Panc1 (cell line): ENCODE data around the gene CIP2A. TPM values are rescaled to one million over a fixed set of nuclear protein-coding genes. Genes with fewer than 3 reads are reported as not detected.

ENCODE experiments used
- ATAC-seq: fragments of 200-7000 bp; cut with Tn5 transposase; 2 replicates; pipeline ENCODE4 v1.9.1; 2020; ENCODE audit warnings: mild to moderate bottlenecking, moderate library complexity
- BruUV-seq: library from RNA; stranded (reverse); fragments of 400-500 nt; replicated peaks from 2 replicates; lab custom pipeline; 2021; lab: Mats Ljungman, UMichigan
- CTCF ChIA-PET: fragments of 300-600 bp; sonication (Branson Sonifier 250); formaldehyde crosslinking; loops from one replicate; lab custom pipeline; 2022; ENCODE audit warnings: antibody characterized with exemption; lab: Charles Lee
- POLR2A ChIA-PET: fragments of 300-600 bp; sonication (Branson Sonifier 250); formaldehyde crosslinking; loops from one replicate; lab custom pipeline; 2022; ENCODE audit warnings: antibody characterized with exemption; lab: Charles Lee
- DNase-seq: peaks from one replicate; pipeline ENCODE4 v3.0.0-alpha.2; 2010; ENCODE audit warnings: low read depth, low spot score
- H3K27ac ChIP-seq: 2 replicates; pipeline ENCODE4 v1.5.1; 2011; ENCODE audit warnings: mild to moderate bottlenecking, low read length, inconsistent platforms
- H3K27me3 ChIP-seq: fragments of 200-500 bp; sonication (Bioruptor generic); 2 replicates; pipeline ENCODE4 v1.6.0; 2014; ENCODE audit warnings: low read length, inconsistent platforms; ENCODE audit not compliant: control insufficient read depth, insufficient read depth
- H3K36me3 ChIP-seq: fragments of 200-500 bp; sonication (Bioruptor generic); 2 replicates; pipeline ENCODE4 v1.5.1; 2014; ENCODE audit warnings: inconsistent platforms, mild to moderate bottlenecking, low read length, moderate library complexity; ENCODE audit not compliant: control insufficient read depth, insufficient read depth
- H3K4me1 ChIP-seq: 2 replicates; pipeline ENCODE4 v1.5.1; 2011; ENCODE audit warnings: inconsistent platforms, mild to moderate bottlenecking, low read length, moderate library complexity; ENCODE audit not compliant: control insufficient read depth, insufficient read depth
- H3K4me3 ChIP-seq, 2 experiments: 2 replicates each; pipeline ENCODE4 v1.5.1; 2011 to 2012; ENCODE audit warnings: low read depth in 2 of 2, low read length in 2 of 2, mild to moderate bottlenecking in 2 of 2, inconsistent platforms in 1 of 2, moderate library complexity in 1 of 2
- H3K9me3 ChIP-seq: fragments of 200-500 bp; sonication (Bioruptor generic); 2 replicates; pipeline ENCODE4 v1.5.1; 2014; ENCODE audit warnings: low read depth, mild to moderate bottlenecking, inconsistent platforms, low read length, moderate library complexity; ENCODE audit not compliant: control insufficient read depth, insufficient read depth
- POLR2AphosphoS5 ChIP-seq: IDR thresholded peaks from 2 replicates; pipeline ENCODE4 v1.6.1; 2012; ENCODE audit warnings: mild to moderate bottlenecking, low read depth, low read length, moderate library complexity
- SIN3A ChIP-seq: IDR thresholded peaks from 2 replicates; pipeline ENCODE4 v1.6.1; 2012; ENCODE audit warnings: low read depth, mild to moderate bottlenecking, low read length, moderate library complexity, borderline replicate concordance; ENCODE audit not compliant: insufficient read depth
- TCF7L2 ChIP-seq: IDR thresholded peaks from 2 replicates; pipeline ENCODE4 v1.6.1; 2011; ENCODE audit warnings: mild to moderate bottlenecking, low read depth, low read length, inconsistent platforms
- in situ Hi-C: cut with HindIII; loops from 2 replicates; pipeline ENCODE4 v1.10.0; 2016; ENCODE audit warnings: low sequenced_read_pairs, low pct_unique_long_range_greater_than_20kb
- intact Hi-C: fragments of 100-400 bp; cut with micrococcal nuclease; formaldehyde crosslinking; loops from one replicate; pipeline ENCODE4 v1.10.0; 2022; ENCODE audit not compliant: unreplicated experiment
- total RNA-seq: library from RNA; stranded (reverse); gene quantifications from one replicate; pipeline ENCODE4 v1.2.1, GENCODE V29; 2021; ENCODE audit not compliant: unreplicated experiment
- TF ChIP-seq, protein P1 (sequence below), 2 experiments: IDR thresholded peaks; 2 replicates each; pipeline ENCODE4 v1.6.1; 2011 to 2012; ENCODE audit warnings: low read depth in 2 of 2, control low read depth in 1 of 2, low read length in 1 of 2, mild to moderate bottlenecking in 1 of 2, moderate library complexity in 1 of 2; ENCODE audit not compliant: insufficient read depth in 1 of 2
- TF ChIP-seq, protein P2 (sequence below): fragments of 450-650 bp; IDR thresholded peaks from 2 replicates; pipeline ENCODE4 v1.5.1; 2017; ENCODE audit warnings: mild to moderate bottlenecking

The CIP2A gene
- total RNA-seq, 1 experiment from 2014 or later, result 52.0 TPM

DNA sequence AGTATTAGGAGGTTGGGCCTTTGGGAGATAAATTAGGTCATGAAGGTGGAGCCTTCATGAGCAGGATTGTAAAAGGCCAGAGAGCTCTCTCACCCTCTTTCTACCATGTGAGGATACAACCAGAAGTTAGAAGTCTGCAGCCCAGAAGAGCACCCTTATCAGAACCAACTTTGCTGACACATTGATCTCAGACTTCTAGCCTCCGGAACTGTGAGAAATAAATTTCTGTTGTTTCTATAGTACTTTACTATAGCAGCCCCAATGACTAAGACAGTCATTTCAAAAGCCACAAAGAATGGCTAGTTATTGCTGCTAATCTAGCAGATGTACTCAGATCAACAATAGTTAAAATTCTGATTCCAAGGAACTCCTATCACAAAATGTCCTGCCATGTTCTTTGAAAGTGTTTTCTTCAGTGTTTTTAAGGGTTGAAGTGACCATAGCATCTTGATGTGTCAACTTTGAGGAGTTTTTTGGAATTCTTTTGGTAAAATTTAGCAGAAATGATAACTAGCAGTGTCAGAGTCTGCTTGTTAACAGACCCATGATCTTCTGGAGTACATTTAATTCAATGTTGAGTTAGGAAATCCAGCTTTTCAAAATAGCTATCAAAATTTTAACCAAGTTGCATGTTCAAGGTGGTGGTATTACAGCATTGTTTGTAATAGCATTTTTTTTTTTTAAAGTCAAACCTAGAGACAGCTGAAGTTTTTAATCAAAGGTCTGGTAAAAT is 10.6 kb upstream of the CIP2A start:
- DNase-seq, result no peak
- Histone ChIP-seq H3K27me3 (no peaks in the 10 kb centered on the region), H3K27ac (no peak overlapping the region), H3K4me3 (no peak overlapping the region), H3K4me1 (no peaks in the 10 kb centered on the region), H3K9me3 (peaks cover 6% of the 10 kb centered on the region; the same call in 1 of the 2 replicates), H3K36me3 (no peaks in the 10 kb centered on the region)
- TF ChIP-seq SIN3A (no peak), POLR2AphosphoS5 (no peak), TCF7L2 (no peak)
- TF ChIP-seq, protein P1, sequence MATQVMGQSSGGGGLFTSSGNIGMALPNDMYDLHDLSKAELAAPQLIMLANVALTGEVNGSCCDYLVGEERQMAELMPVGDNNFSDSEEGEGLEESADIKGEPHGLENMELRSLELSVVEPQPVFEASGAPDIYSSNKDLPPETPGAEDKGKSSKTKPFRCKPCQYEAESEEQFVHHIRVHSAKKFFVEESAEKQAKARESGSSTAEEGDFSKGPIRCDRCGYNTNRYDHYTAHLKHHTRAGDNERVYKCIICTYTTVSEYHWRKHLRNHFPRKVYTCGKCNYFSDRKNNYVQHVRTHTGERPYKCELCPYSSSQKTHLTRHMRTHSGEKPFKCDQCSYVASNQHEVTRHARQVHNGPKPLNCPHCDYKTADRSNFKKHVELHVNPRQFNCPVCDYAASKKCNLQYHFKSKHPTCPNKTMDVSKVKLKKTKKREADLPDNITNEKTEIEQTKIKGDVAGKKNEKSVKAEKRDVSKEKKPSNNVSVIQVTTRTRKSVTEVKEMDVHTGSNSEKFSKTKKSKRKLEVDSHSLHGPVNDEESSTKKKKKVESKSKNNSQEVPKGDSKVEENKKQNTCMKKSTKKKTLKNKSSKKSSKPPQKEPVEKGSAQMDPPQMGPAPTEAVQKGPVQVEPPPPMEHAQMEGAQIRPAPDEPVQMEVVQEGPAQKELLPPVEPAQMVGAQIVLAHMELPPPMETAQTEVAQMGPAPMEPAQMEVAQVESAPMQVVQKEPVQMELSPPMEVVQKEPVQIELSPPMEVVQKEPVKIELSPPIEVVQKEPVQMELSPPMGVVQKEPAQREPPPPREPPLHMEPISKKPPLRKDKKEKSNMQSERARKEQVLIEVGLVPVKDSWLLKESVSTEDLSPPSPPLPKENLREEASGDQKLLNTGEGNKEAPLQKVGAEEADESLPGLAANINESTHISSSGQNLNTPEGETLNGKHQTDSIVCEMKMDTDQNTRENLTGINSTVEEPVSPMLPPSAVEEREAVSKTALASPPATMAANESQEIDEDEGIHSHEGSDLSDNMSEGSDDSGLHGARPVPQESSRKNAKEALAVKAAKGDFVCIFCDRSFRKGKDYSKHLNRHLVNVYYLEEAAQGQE (IDR thresholded peaks at IDR 0.05; ENCODE audit: insufficient read depth in 1 of 2, low read depth in 2 of 2, low read length in 1 of 2), result no peak
- TF ChIP-seq, protein P2, sequence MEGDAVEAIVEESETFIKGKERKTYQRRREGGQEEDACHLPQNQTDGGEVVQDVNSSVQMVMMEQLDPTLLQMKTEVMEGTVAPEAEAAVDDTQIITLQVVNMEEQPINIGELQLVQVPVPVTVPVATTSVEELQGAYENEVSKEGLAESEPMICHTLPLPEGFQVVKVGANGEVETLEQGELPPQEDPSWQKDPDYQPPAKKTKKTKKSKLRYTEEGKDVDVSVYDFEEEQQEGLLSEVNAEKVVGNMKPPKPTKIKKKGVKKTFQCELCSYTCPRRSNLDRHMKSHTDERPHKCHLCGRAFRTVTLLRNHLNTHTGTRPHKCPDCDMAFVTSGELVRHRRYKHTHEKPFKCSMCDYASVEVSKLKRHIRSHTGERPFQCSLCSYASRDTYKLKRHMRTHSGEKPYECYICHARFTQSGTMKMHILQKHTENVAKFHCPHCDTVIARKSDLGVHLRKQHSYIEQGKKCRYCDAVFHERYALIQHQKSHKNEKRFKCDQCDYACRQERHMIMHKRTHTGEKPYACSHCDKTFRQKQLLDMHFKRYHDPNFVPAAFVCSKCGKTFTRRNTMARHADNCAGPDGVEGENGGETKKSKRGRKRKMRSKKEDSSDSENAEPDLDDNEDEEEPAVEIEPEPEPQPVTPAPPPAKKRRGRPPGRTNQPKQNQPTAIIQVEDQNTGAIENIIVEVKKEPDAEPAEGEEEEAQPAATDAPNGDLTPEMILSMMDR, result no peak
- in situ Hi-C loops, result no loop called here
- intact Hi-C loops, result no loop called here
- ChIA-PET POLR2A (no interaction called here), CTCF (no interaction called here)
- ATAC-seq, result no peak
- BruUV-seq, result no TSS peak

DNA sequence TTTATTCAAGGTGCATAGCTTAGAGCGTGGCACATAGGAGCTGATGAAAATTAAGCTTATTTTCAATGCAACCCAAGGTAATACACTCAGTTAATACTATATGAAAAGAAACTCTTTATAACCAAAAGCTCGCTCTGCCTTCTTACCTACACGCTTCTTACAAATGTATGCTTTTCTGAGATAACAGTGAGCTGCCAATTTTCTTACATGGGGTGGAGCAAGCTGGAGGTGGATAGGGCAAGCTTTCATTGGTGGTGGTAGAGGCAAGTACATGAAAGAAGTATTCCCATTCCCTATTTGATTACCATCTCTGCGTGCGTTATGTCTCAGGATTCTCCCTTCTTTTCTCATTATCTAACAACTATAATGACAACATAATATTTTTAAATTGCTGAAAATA is 9.1 kb upstream of the CIP2A start:
- intact Hi-C loops (no loop called here), in situ Hi-C loops (no loop called here)
- no peaks in the 10 kb centered on the region for H3K36me3 ChIP-seq
- TF ChIP-seq SIN3A, result no peak
- no TSS peak for BruUV-seq
- CTCF ChIA-PET, result no interaction called here
- no peak for ATAC-seq
- H3K27ac ChIP-seq, result no peak overlapping the region
- H3K4me3 ChIP-seq, result no peak overlapping the region
- no peak for DNase-seq
- H3K9me3 ChIP-seq, result peaks cover 6% of the 10 kb centered on the region; the same call in 1 of the 2 replicates
- POLR2A ChIA-PET, result interaction anchor here (1.3 kb wide), 1 partner anchor 9 kb away, joined by 6 read pairs; the partner anchor contains the start of genes CIP2A and DZIP3
- no peaks in the 10 kb centered on the region for H3K4me1 ChIP-seq
- no peaks in the 10 kb centered on the region for H3K27me3 ChIP-seq

DNA sequence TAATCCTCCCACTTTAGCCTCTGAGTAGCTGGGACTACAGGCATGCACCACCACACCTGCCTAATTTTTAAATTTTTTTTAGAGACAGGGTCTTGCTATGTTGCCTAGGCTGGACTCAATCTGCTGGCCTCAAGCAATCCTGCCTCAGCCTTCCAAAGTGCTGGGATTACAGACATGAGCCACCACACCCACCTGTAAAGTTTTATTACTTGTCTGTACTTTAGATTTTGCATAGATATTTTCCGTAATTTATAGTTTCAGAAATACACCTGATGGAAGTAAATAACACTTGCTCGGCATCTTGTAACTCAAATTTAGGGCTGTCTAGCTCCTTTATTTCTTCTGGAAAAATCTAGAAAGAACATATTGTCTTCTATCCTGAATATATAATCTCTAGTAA is 6.1 kb upstream of the CIP2A start:
- intact Hi-C loops, result no loop called here
- TF ChIP-seq SIN3A (no peak), TCF7L2 (no peak)
- TF ChIP-seq, protein P1 (IDR thresholded peaks at IDR 0.05; ENCODE audit: insufficient read depth in 1 of 2, low read depth in 2 of 2, low read length in 1 of 2), result no peak
- TF ChIP-seq, protein P2, result no peak

More for the DNA sequence above, 6.1 kb upstream of the CIP2A start:
- in situ Hi-C loops, result no loop called here
- no TSS peak for BruUV-seq
- Histone ChIP-seq H3K36me3 (no peaks in the 10 kb centered on the region), H3K27ac (no peak overlapping the region), H3K9me3 (no peaks in the 10 kb centered on the region), H3K4me1 (peaks cover 5% of the 10 kb centered on the region; the same call in 1 of the 2 replicates), H3K4me3 (no peak overlapping the region), H3K27me3 (no peaks in the 10 kb centered on the region)
- ChIA-PET CTCF (no interaction called here), POLR2A (no interaction called here)
- no peak for ATAC-seq
- DNase-seq, result no peak
